H1 (cell line): ENCODE measurements around the gene STKLD1. TPM values are rescaled to one million over a fixed set of nuclear protein-coding genes. Genes with fewer than 3 reads are reported as not detected.
A peak's percentile ranks its signal among the peaks of the same experiment; 100 is the strongest.

Source experiments
- CTCF ChIA-PET: fragments of 300-600 bp; sonication (Branson Sonifier 250); formaldehyde crosslinking; loops from one replicate; lab custom pipeline; 2021; ENCODE audit not compliant: partially characterized antibody; lab: Charles Lee
- POLR2A ChIA-PET: fragments of 300-600 bp; sonication (Branson Sonifier 250); formaldehyde crosslinking; loops from one replicate; lab custom pipeline; 2021; ENCODE audit warnings: inconsistent platforms; ENCODE audit not compliant: partially characterized antibody; lab: Charles Lee
- DNase-seq, 2 experiments: peaks; one replicate each; pipeline versions ENCODE4 v3.0.0 to v3.0.0-alpha.2; 2010 to 2022; ENCODE audit warnings: low spot score in 2 of 2, low read depth in 1 of 2, mixed read lengths in 1 of 2
- FAIRE-seq: peaks from 2 replicates; lab custom pipeline; 2011; peaks lifted over from hg19 to GRCh38; lab: Jason Lieb, UNC
- H2AFZ ChIP-seq: 2 replicates; pipeline ENCODE4 v1.8.1; 2012; ENCODE audit warnings: low read length, inconsistent platforms
- H2AK5ac ChIP-seq: 2 replicates; pipeline ENCODE4 v1.6.1; 2013; ENCODE audit warnings: low read depth, low read length
- H2BK120ac ChIP-seq: replicated peaks from 2 replicates; pipeline ENCODE3; 2013; ENCODE audit warnings: low read depth, low read length, inconsistent platforms
- H2BK12ac ChIP-seq: 2 replicates; pipeline ENCODE4 v1.6.1; 2013; ENCODE audit warnings: low read depth, low read length
- H2BK15ac ChIP-seq: 2 replicates; pipeline ENCODE4 v1.6.1; 2013; ENCODE audit warnings: low read length
- H2BK20ac ChIP-seq: 2 replicates; pipeline ENCODE4 v1.6.1; 2013; ENCODE audit warnings: low read length
- H2BK5ac ChIP-seq: 2 replicates; pipeline ENCODE4 v1.6.1; 2013; ENCODE audit warnings: low read depth, low read length
- H3K14ac ChIP-seq: 2 replicates; pipeline ENCODE4 v1.6.1; 2013; ENCODE audit warnings: inconsistent platforms; ENCODE audit not compliant: insufficient read length
- H3K18ac ChIP-seq: 2 replicates; pipeline ENCODE4 v1.6.1; 2013; ENCODE audit warnings: low read length; ENCODE audit errors: extremely low read depth
- H3K23ac ChIP-seq: 2 replicates; pipeline ENCODE4 v1.6.1; 2013; ENCODE audit warnings: inconsistent platforms; ENCODE audit not compliant: insufficient read length
- H3K23me2 ChIP-seq: 2 replicates; pipeline ENCODE4 v1.6.1; 2013; ENCODE audit warnings: low read depth, low read length
- H3K27ac ChIP-seq: 2 replicates; pipeline ENCODE4 v1.6.1; 2011; ENCODE audit warnings: low read depth, low read length, inconsistent platforms
- H3K27me3 ChIP-seq, 4 experiments: replicated peaks in 1 of 4; 1 replicate in 1 of 4; 2 replicates in 3 of 4; pipeline versions ENCODE4 v1.6.1 to v1.8.1; 2011 to 2013; ENCODE audit warnings: low read length in 3 of 4, mild to moderate bottlenecking in 3 of 4, inconsistent platforms in 2 of 4, mixed read lengths in 2 of 4, moderate library complexity in 1 of 4; ENCODE audit not compliant: control insufficient read depth in 3 of 4, insufficient read depth in 3 of 4; ENCODE audit errors: extremely low read depth in 1 of 4
- H3K36me3 ChIP-seq, 4 experiments: 2 replicates each; pipeline versions ENCODE4 v1.6.1 to v1.8.1; 2011 to 2013; ENCODE audit warnings: mild to moderate bottlenecking in 4 of 4, low read length in 3 of 4, moderate library complexity in 2 of 4, control low read depth in 1 of 4, inconsistent platforms in 1 of 4; ENCODE audit not compliant: insufficient read depth in 4 of 4, control insufficient read depth in 2 of 4
- H3K4ac ChIP-seq: replicated peaks from 2 replicates; pipeline ENCODE3; 2013; ENCODE audit warnings: low read length, low read depth, mixed read lengths, inconsistent platforms; ENCODE audit not compliant: insufficient read length
- H3K4me1 ChIP-seq, 4 experiments: replicated peaks in 1 of 4; 1 replicate in 1 of 4; 2 replicates in 3 of 4; pipeline versions ENCODE4 v1.6.1 to v1.8.1; 2011 to 2013; ENCODE audit warnings: low read length in 3 of 4, inconsistent platforms in 2 of 4, mixed read lengths in 1 of 4; ENCODE audit not compliant: insufficient read depth in 4 of 4, control insufficient read depth in 3 of 4
- H3K4me2 ChIP-seq, 2 experiments: 2 replicates each; pipeline versions ENCODE4 v1.6.1 to v1.8.1; 2011 to 2013; ENCODE audit warnings: low read depth in 2 of 2, low read length in 2 of 2, control low read depth in 1 of 2, inconsistent platforms in 1 of 2, mild to moderate bottlenecking in 1 of 2; ENCODE audit not compliant: insufficient read depth in 1 of 2
- H3K4me3 ChIP-seq, 4 experiments: fragments of 200-600, 300-600 bp in 1 of 4; sonication (generic), shearing (Covaris generic), sonication (Bioruptor Twin) in 1 of 4; 2 replicates each; pipeline versions ENCODE4 v1.5.1 to v1.8.1; 2011 to 2016; ENCODE audit warnings: low read length in 4 of 4, low read depth in 3 of 4, control low read depth in 2 of 4, inconsistent platforms in 2 of 4, mild to moderate bottlenecking in 2 of 4, mixed read lengths in 1 of 4, moderate library complexity in 1 of 4; ENCODE audit not compliant: insufficient read depth in 2 of 4; ENCODE audit errors: extremely low read depth in 1 of 4
- H3K56ac ChIP-seq: replicated peaks from 2 replicates; pipeline ENCODE3; 2013; ENCODE audit warnings: low read depth, mild to moderate bottlenecking, mixed read lengths, low read length, inconsistent platforms; ENCODE audit not compliant: insufficient read length
- H3K79me1 ChIP-seq: 2 replicates; pipeline ENCODE4 v1.6.1; 2013; ENCODE audit warnings: low read depth, low read length, control low read depth
- H3K79me2 ChIP-seq, 2 experiments: 2 replicates each; pipeline versions ENCODE4 v1.6.1 to v1.8.1; 2012 to 2013; ENCODE audit warnings: low read length in 2 of 2, mild to moderate bottlenecking in 2 of 2, inconsistent platforms in 1 of 2; ENCODE audit not compliant: insufficient read depth in 2 of 2, control insufficient read depth in 1 of 2
- H3K9ac ChIP-seq, 4 experiments: replicated peaks in 1 of 4; 1 replicate in 1 of 4; 2 replicates in 3 of 4; pipeline versions ENCODE4 v1.6.1 to v1.8.1; 2011 to 2013; ENCODE audit warnings: low read depth in 3 of 4, low read length in 3 of 4, control low read depth in 2 of 4, mild to moderate bottlenecking in 2 of 4, moderate library complexity in 2 of 4, inconsistent platforms in 1 of 4; ENCODE audit errors: extremely low read depth in 1 of 4
- H3K9me3 ChIP-seq, 2 experiments: 2 replicates each; pipeline versions ENCODE4 v1.6.1 to v1.8.1; 2012 to 2013; ENCODE audit warnings: mild to moderate bottlenecking in 2 of 2, moderate library complexity in 2 of 2, control low read depth in 1 of 2, inconsistent platforms in 1 of 2, low read depth in 1 of 2, low read length in 1 of 2, mixed read lengths in 1 of 2; ENCODE audit not compliant: insufficient read depth in 2 of 2
- H4K20me1 ChIP-seq, 2 experiments: replicated peaks in 1 of 2; 2 replicates each; pipeline versions ENCODE3 to v1.8.1; 2011 to 2013; ENCODE audit warnings: inconsistent platforms in 2 of 2, low read length in 2 of 2, mild to moderate bottlenecking in 1 of 2; ENCODE audit not compliant: insufficient read depth in 2 of 2, control insufficient read depth in 1 of 2
- H4K5ac ChIP-seq: 2 replicates; pipeline ENCODE4 v1.6.1; 2013; ENCODE audit warnings: low read length, low read depth, mixed read lengths, inconsistent platforms; ENCODE audit not compliant: insufficient read length
- H4K8ac ChIP-seq: 2 replicates; pipeline ENCODE4 v1.8.0; 2013; ENCODE audit warnings: mild to moderate bottlenecking, moderate library complexity, low read length, inconsistent platforms; ENCODE audit not compliant: insufficient read depth; ENCODE audit errors: extremely low read depth
- H4K91ac ChIP-seq: replicated peaks from 2 replicates; pipeline ENCODE3; 2013; ENCODE audit warnings: low read length, mixed read lengths, inconsistent platforms; ENCODE audit not compliant: insufficient read length
- WGBS, 2 experiments: shearing (Covaris generic) in 1 of 2; methylation state at CpG; one replicate each; pipeline versions ENCODE4 v1.1.6 to v1.1.7; 2013 to 2015; ENCODE audit warnings: low lambda C conversion rate in 2 of 2, mixed read lengths in 2 of 2, inconsistent platforms in 1 of 2, low coverage in 1 of 2, missing lambda C conversion rate in 1 of 2; ENCODE audit not compliant: insufficient replicate concordance in 2 of 2, insufficient coverage in 1 of 2, insufficient read length in 1 of 2; ENCODE audit errors: extremely low coverage in 1 of 2, missing lambda C conversion rate in 1 of 2; 5-methylcytosine and 5-hydroxymethylcytosine counted together
- polyA plus RNA-seq, 7 experiments: library from polyadenylated mRNA; depleted of rRNA in 3 of 7; stranded (reverse) in 5 of 7; unstranded in 2 of 7; fragments of >200 nt in 5 of 7; fragments of 200-250 nt in 2 of 7; gene quantifications; 1 replicate in 5 of 7; 2 replicates in 1 of 7; 4 replicates in 1 of 7; pipeline versions ENCODE4 v1.2.1 to v1.2.3, GENCODE V29; 2011 to 2013; ENCODE audit warnings: missing spikeins in 2 of 7, mixed read lengths in 2 of 7
- total RNA-seq: library from RNA; stranded (reverse); fragmentation: NEBNext Ultra II Directional; extraction: Animal tissue kit (Norgen Biotek cat#: 25700); gene quantifications from 2 replicates; pipeline ENCODE4 v1.2.1, GENCODE V29; 2021

The STKLD1 gene
- total and polyA plus RNA-seq, 2 of the 8 experiments (the other 6 are each of a cell fraction or from before 2014, with no cell fraction given) = 0.26 TPM; not detected in 1

DNA sequence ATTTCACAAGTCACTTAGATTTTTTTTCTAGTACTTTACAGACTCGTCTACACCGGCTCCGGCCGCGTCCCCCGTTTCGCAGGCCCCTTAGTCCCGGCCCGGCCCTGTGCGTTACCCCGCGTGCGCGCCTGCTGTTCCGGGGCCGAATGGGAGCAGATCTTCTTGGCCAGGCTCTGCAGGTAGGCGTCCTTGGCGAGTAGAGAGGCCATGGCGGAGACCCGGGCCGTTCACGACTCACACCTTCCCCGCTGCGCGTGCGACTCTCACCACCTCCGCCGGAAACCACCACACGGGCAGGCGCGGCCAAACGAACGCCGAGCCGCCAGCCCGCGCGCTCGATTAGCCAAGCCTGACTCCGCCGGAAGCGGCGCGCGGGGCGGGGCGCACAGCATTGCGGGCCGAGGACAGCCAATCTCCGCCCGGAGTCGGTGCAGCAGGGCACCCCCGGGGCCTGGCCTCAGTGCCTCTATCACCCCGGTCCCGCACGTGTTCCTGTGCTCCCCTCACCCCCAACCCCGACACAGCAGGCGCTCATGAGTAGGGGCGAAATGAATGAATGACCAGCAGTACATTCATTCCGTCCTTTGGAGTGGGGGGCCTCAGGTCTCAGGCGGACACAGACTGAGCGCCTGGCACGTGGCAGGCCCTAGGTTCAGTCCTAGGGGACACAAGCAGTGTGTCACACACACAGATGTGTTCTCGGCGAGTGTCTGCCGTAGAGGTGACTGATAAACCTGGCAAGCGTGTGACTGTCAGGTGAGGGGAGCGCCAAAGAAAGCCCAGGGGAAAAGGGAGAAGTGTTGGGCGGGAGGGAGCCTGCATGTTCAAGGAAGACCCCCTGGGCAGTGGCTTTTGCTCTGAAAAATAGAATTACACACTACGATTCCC is 40.0 kb upstream of the STKLD1 start, which contains the start of gene SURF6:
Gene SURF6 (minus strand): TSS at position 265 of the 888 bp plus-strand sequence. CDS start 56 bp downstream, at position 209.
- Histone ChIP-seq H3K79me1 (peaks cover 10% of the 10 kb centered on the region), H3K4me1 (peaks cover 0 to 9% (median 2%) of the 10 kb centered on the region in 4 experiments; a peak in 1 of 7 replicates), H3K79me2 (peaks cover 0 to 15% of the 10 kb centered on the region in 2 experiments; a peak in 2 of 4 replicates), H4K5ac (peak within 1 kb of the TSS; percentile 80), H3K14ac (no peak within 1 kb of the TSS), H4K91ac (peak within 1 kb of the TSS; percentile 93), H3K18ac (peak within 1 kb of the TSS; percentile 98), H2AK5ac (peak within 1 kb of the TSS; percentile 93; the same call in 1 of the 2 replicates), H2BK15ac (peak within 1 kb of the TSS; percentile 88; the same call in 1 of the 2 replicates), H2AFZ (no peak within 1 kb of the TSS), H2BK12ac (peak within 1 kb of the TSS; percentile 80; the same call in 1 of the 2 replicates), H3K27ac (peak within 1 kb of the TSS; percentile 74; the same call in 1 of the 2 replicates), H3K27me3 (no peaks in the 10 kb centered on the region), H4K20me1 (peaks cover 6 to 17% of the 10 kb centered on the region in 2 experiments), H2BK5ac (peak within 1 kb of the TSS; percentile 91; the same call in 1 of the 2 replicates), H4K8ac (peak within 1 kb of the TSS; percentile 90), H3K9me3 (no peaks in the 10 kb centered on the region), H3K9ac (peak within 1 kb of the TSS; percentile 77 to 79 (median 78)), H3K4me3 (peak within 1 kb of the TSS; percentile 64 to 95 (median 92)), H3K56ac (peak within 1 kb of the TSS; percentile 96), H3K23ac (no peak within 1 kb of the TSS), H3K36me3 (peaks cover 31 to 58% (median 44%) of the 10 kb centered on the region in 4 experiments), H2BK120ac (no peak within 1 kb of the TSS), H3K4me2 (peak within 1 kb of the TSS; percentile 70 to 78), H3K23me2 (peaks cover 7% of the 10 kb centered on the region; the same call in 1 of the 2 replicates), H3K4ac (peak within 1 kb of the TSS; percentile 95), H2BK20ac (no peak within 1 kb of the TSS)
- DNase-seq = peak; percentile 64 to 92
- 7% methylated on average over 59 of the region's 70 CpGs; no CpG with 5 or more reads in 1 of the 2 experiments for WGBS, 2 experiments
- no peak for FAIRE-seq
- POLR2A ChIA-PET = interaction anchor here (0.6 to 7.3 kb wide), 6 partner anchors 14 to 382 kb away, joined by 3 to 120 read pairs (median 3); partner anchors contain the start of genes MED22 and RPL7A
- CTCF ChIA-PET = interaction anchor here (0.6 to 7.0 kb wide), 4 partner anchors 14 to 149 kb away, joined by 3 to 123 read pairs (median 4); no protein-coding TSS in a partner anchor
